SU-DHL-6 (cell line): ENCODE results near the gene CERK.
"Not testable (repeated sequence)": the region's sequence is repeated elsewhere in the genome, so short reads cannot be mapped to it uniquely, and the experiment has no call there.

ENCODE experiments used
- H2AFZ ChIP-seq: fragments of 200-600 bp; sonication (generic); 2 replicates; pipeline ENCODE4 v1.6.1; 2014; ENCODE audit warnings: low read depth, mild to moderate bottlenecking, moderate library complexity, mixed read lengths, antibody characterized with exemption, low read length; ENCODE audit not compliant: severe bottlenecking
- H3F3A ChIP-seq: fragments of 200-600 bp; shearing (Covaris generic); 2 replicates; pipeline ENCODE4 v1.6.0; 2016; ENCODE audit warnings: antibody characterized with exemption, mild to moderate bottlenecking; ENCODE audit not compliant: insufficient read depth
- H3K27ac ChIP-seq: fragments of 200-600 bp; sonication (generic); 2 replicates; pipeline ENCODE4 v1.5.1; 2016; ENCODE audit warnings: low read depth, mild to moderate bottlenecking, low read length, moderate library complexity, mixed read lengths
- H3K27me3 ChIP-seq: fragments of 200-600 bp; sonication (generic), shearing (Covaris generic); 2 replicates; pipeline ENCODE4 v1.6.0; 2014; ENCODE audit warnings: mild to moderate bottlenecking, low read length
- H3K36me3 ChIP-seq: fragments of 200-600 bp; sonication (generic); 2 replicates; pipeline ENCODE4 v1.6.1; 2014; ENCODE audit warnings: mild to moderate bottlenecking, low read length, mixed read lengths
- H3K4me2 ChIP-seq: fragments of 300-600, 200-600 bp; shearing (Covaris generic), sonication (generic); 2 replicates; pipeline ENCODE4 v1.6.0; 2014; ENCODE audit warnings: low read length, low read depth, mild to moderate bottlenecking; ENCODE audit not compliant: poor library complexity, severe bottlenecking
- H3K4me3 ChIP-seq: fragments of 200-600 bp; sonication (generic); 2 replicates; pipeline ENCODE4 v1.5.1; 2014; ENCODE audit warnings: antibody characterized with exemption, low read length, mild to moderate bottlenecking, mixed read lengths; ENCODE audit not compliant: insufficient read depth, poor library complexity, severe bottlenecking
- H3K79me2 ChIP-seq: fragments of 200-600 bp; sonication (generic); 2 replicates; pipeline ENCODE4 v1.6.1; 2014; ENCODE audit warnings: mild to moderate bottlenecking, low read length, moderate library complexity; ENCODE audit not compliant: insufficient read depth
- H3K9ac ChIP-seq: fragments of 200-600 bp; sonication (generic); 2 replicates; pipeline ENCODE4 v1.7.0; 2014; ENCODE audit warnings: mild to moderate bottlenecking, low read length
- H3K9me2 ChIP-seq: fragments of 200-600 bp; sonication (generic); replicated peaks from 2 replicates; pipeline ENCODE4 v1.6.1; 2014; ENCODE audit warnings: low read length; ENCODE audit not compliant: insufficient read depth
- H3K9me3 ChIP-seq: fragments of 200-600 bp; sonication (generic); 2 replicates; pipeline ENCODE4 v1.6.1; 2014; ENCODE audit warnings: low read length, mixed read lengths; ENCODE audit not compliant: insufficient read depth
- H4K20me1 ChIP-seq: fragments of 200-600 bp; sonication (generic); 2 replicates; pipeline ENCODE4 v1.6.1; 2014; ENCODE audit warnings: low read depth, mild to moderate bottlenecking, antibody characterized with exemption, low read length, moderate library complexity, mixed read lengths
- EZH2phosphoT487 ChIP-seq: fragments of 200-600 bp; sonication (generic), shearing (Covaris generic); conservative IDR thresholded peaks from 2 replicates; pipeline ENCODE4 v1.6.1; 2018; ENCODE audit warnings: mild to moderate bottlenecking, antibody characterized with exemption, low read length, moderate library complexity, mixed read lengths
- TF ChIP-seq, protein P1 (sequence below): fragments of 200-600 bp; sonication (generic); IDR thresholded peaks from one replicate; pipeline ENCODE4 v1.5.1; 2017; ENCODE audit warnings: antibody characterized with exemption, mild to moderate bottlenecking, low read length, moderate library complexity; ENCODE audit not compliant: insufficient read depth, poor library complexity, severe bottlenecking

Gene CERK

DNA sequence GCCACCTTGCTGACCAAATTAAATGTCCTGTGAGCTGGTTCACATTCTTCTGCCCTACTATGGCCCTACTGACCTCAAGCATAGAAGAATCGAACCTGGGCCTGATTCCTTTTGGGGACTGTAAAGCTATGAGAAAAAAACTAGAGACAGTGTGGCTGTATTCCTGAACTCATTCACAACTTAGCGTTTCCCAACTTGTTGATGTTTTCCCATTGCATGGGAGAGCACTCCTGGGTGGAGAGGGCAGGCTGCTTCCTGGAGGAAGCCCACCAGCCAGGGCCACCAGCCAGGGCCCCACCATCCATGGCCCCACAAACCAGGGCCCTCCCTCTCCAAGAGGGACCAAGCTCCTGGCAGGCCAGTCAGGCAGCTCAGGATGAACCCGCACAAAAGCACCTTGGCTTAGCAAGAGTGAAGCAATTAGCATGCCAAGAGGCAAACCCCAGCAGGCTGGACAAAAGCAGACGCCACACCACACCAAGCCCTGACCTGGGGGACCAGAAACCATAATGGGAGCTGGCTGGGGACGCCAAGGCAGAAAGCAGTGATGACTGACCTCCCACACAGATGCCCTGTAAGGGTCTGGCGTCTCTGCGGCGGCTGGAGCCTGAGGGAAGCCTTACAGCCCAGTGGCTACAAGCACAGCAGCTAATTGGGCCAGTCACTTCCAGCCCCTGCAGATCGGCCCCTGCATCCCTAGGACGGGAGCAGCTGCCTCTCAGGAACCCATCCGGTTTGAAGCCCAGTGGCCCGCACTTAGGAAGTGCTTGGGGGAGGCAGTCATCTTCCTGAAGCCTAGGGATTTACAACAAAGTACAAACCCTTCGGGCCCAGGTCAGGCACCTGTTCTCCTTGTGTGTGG is 2.1 kb downstream of the CERK start:
- no peaks in the 10 kb centered on the region for H3F3A ChIP-seq
- H3K36me3 ChIP-seq, result no peaks in the 10 kb centered on the region
- TF ChIP-seq, protein P1, sequence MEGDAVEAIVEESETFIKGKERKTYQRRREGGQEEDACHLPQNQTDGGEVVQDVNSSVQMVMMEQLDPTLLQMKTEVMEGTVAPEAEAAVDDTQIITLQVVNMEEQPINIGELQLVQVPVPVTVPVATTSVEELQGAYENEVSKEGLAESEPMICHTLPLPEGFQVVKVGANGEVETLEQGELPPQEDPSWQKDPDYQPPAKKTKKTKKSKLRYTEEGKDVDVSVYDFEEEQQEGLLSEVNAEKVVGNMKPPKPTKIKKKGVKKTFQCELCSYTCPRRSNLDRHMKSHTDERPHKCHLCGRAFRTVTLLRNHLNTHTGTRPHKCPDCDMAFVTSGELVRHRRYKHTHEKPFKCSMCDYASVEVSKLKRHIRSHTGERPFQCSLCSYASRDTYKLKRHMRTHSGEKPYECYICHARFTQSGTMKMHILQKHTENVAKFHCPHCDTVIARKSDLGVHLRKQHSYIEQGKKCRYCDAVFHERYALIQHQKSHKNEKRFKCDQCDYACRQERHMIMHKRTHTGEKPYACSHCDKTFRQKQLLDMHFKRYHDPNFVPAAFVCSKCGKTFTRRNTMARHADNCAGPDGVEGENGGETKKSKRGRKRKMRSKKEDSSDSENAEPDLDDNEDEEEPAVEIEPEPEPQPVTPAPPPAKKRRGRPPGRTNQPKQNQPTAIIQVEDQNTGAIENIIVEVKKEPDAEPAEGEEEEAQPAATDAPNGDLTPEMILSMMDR, result no peak
- no peak for TF ChIP-seq EZH2phosphoT487
- no peak overlapping the region for H2AFZ ChIP-seq
- H3K9ac ChIP-seq, result no peak overlapping the region
- H3K4me3 ChIP-seq, result no peak overlapping the region
- H3K4me2 ChIP-seq, result peak overlapping the region; percentile 72
- H3K27ac ChIP-seq, result no peak overlapping the region
- no peaks in the 10 kb centered on the region for H3K9me2 ChIP-seq
- peaks cover 18% of the 10 kb centered on the region; the same call in 1 of the 2 replicates for H3K79me2 ChIP-seq
- H3K27me3 ChIP-seq, result no peaks in the 10 kb centered on the region
- H4K20me1 ChIP-seq, result no peaks in the 10 kb centered on the region; the same call in 1 of the 2 replicates
- no peaks in the 10 kb centered on the region for H3K9me3 ChIP-seq

DNA sequence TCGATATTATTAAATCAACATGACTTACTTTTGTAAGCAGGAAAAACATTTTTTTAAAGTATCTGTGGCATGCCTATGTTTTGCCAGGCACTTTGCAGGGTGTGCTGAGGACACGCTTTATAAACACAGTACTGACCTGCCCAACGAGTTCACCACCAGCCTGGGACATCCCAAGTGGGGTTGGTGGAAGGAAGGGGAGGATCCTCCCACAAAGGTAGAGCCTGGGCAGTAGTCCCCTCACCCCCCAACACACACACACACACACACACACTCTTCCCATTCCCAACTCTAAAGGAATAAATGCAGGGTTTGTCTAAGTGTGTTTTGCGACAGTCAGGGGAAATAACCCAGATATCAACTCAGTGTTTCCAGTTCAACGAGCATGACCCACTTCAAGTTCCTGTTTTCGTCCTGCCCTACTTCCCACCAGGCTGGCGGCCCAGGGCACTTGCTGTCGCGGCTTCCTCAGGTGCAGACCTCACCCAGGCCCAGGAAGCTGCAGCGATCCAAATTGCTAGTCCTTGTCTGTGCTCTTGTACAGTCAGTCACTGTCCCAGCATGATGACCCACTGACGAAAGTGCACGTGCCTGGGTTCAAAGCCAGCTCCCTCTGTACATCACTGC is 3.1 kb downstream of the CERK start:
- Histone ChIP-seq H3K36me3 (no peaks in the 10 kb centered on the region), H4K20me1 (no peaks in the 10 kb centered on the region; the same call in 1 of the 2 replicates), H3K9ac (no peak overlapping the region), H2AFZ (no peak overlapping the region), H3F3A (no peaks in the 10 kb centered on the region), H3K4me3 (peak overlapping the region; percentile 14), H3K27ac (peak overlapping the region; percentile 54), H3K4me2 (peak overlapping the region; percentile 45), H3K27me3 (no peaks in the 10 kb centered on the region), H3K9me2 (no peaks in the 10 kb centered on the region), H3K79me2 (peaks cover 18% of the 10 kb centered on the region; the same call in 1 of the 2 replicates), H3K9me3 (no peaks in the 10 kb centered on the region)
- no peak for TF ChIP-seq EZH2phosphoT487
- TF ChIP-seq, protein P1, result no peak

DNA sequence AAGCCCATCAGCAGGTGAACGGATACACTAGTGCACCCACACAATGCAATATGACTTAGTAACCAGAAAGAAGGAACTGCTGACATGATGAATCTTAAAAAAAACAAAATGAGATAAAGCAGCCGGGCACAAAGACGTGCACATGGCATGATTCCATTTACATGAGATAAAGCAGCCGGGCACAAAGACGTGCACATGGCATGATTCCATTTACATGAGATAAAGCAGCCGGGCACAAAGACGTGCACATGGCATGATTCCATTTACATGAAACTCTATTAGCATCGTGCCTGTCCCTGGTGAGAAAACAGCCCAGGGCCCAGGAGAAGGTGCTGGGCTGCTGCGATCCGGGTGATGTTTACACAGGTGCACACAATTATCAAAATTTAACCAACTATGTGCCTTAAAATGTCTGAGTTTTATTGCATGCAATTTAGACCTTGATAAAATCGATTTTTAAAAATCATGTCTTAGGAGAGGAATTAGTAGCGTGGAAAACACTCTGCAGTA is 3.8 kb downstream of the CERK start:
- not testable (repeated sequence) for H3K4me3 ChIP-seq, H3K9me2 ChIP-seq, H3K36me3 ChIP-seq, H3F3A ChIP-seq, H4K20me1 ChIP-seq, H3K27me3 ChIP-seq, H3K9me3 ChIP-seq, H2AFZ ChIP-seq, H3K9ac ChIP-seq
- Histone ChIP-seq H3K79me2 (peaks cover 18% of the 10 kb centered on the region; the same call in 1 of the 2 replicates), H3K4me2 (peak overlapping the region; percentile 45), H3K27ac (peak overlapping the region; percentile 54)
